SK-N-MC (cell line): ENCODE measurements around the gene CPNE5.
"Not testable (repeated sequence)": the region's sequence is repeated elsewhere in the genome, so short reads cannot be mapped to it uniquely, and the experiment has no call there.

Experiments
- DNase-seq: peaks from one replicate; pipeline ENCODE4 v3.0.0-alpha.2; 2011; ENCODE audit warnings: low read depth, low spot score
- H3K27ac ChIP-seq: fragments of 200-600 bp; sonication (generic); 2 replicates; pipeline ENCODE4 v1.5.1; 2016; ENCODE audit warnings: mixed run types
- H3K36me3 ChIP-seq: fragments of 200-600 bp; sonication (generic); 2 replicates; pipeline ENCODE4 v1.6.1; 2017; ENCODE audit warnings: antibody characterized with exemption, low read length, mixed read lengths; ENCODE audit not compliant: insufficient read depth
- H3K4me3 ChIP-seq: fragments of 200-600 bp; sonication (generic); 2 replicates; pipeline ENCODE4 v1.5.1; 2016
- H3K9ac ChIP-seq: fragments of 200-600 bp; sonication (generic); 2 replicates; pipeline ENCODE4 v1.8.0; 2017; ENCODE audit warnings: mixed run types, mixed read lengths; ENCODE audit not compliant: insufficient read length
- H3K9me3 ChIP-seq: fragments of 200-600 bp; sonication (generic); 2 replicates; pipeline ENCODE4 v1.6.1; 2017; ENCODE audit warnings: low read depth, mild to moderate bottlenecking, antibody characterized with exemption, low read length, moderate library complexity, mixed read lengths
- EZH2 ChIP-seq: fragments of 200-600 bp; sonication (generic); IDR thresholded peaks from one replicate; pipeline ENCODE4 v1.6.1; 2017; ENCODE audit warnings: antibody characterized with exemption
- FOXP2 ChIP-seq: optimal IDR thresholded peaks from 2 replicates; pipeline ENCODE3; 2011; ENCODE audit warnings: mild to moderate bottlenecking, moderate library complexity; ENCODE audit not compliant: insufficient read depth; ENCODE audit errors: extremely low read length, control extremely low read depth
- POLR2AphosphoS5 ChIP-seq: IDR thresholded peaks from 2 replicates; pipeline ENCODE4 v1.6.1; 2012; ENCODE audit warnings: mild to moderate bottlenecking, low read depth, low read length, borderline replicate concordance

Gene CPNE5

DNA sequence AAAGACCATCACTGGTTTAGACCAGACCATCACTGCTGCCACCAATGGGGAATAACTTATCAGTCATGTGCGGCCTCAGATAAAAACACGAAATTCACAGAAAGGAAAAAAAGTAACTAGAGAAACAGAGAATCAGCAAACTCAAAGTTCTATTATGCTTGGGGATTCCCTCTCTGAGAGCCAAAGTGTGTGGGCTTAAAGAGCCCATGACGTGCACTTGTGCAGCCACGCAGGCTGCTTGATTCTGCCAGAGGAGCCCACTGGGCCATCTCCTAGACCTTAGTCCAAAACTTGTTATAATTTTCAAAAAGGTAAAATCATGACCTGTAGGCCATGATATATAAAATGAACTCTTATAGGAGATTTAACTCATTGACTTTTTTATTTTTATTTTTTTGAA lies 126.4 kb downstream of the CPNE5 start:
- Histone ChIP-seq H3K9me3 (no peaks in the 10 kb centered on the region), H3K9ac (no peak overlapping the region), H3K4me3 (no peak overlapping the region), H3K27ac (no peak overlapping the region), H3K36me3 (no peaks in the 10 kb centered on the region)
- no peak for DNase-seq
- TF ChIP-seq EZH2 (no peak), POLR2AphosphoS5 (no peak), FOXP2 (no peak)

DNA sequence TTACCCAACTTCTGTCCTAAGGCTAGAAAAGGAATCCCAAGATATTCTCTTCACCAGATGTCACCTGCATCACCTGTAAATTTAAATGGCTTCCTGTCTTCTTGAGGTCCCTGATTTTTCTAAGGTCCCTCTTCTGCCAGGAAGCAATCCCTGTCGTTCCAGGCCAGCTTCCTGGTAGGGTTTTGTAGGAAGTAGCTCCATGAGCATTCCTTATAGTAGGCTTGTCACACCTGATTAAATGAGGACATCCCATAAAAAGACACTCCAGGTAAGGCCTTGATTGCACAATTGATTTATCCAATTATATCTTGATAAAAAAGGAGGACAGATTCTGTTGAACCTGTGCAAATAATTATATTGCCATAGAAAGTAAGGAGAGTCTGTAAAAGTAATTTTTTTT lies 132.9 kb downstream of the CPNE5 start:
- H3K9me3 ChIP-seq = no peaks in the 10 kb centered on the region
- no peak overlapping the region for H3K27ac ChIP-seq
- H3K9ac ChIP-seq = no peak overlapping the region
- TF ChIP-seq EZH2 (no peak), POLR2AphosphoS5 (no peak), FOXP2 (no peak)
- no peak for DNase-seq
- no peak overlapping the region for H3K4me3 ChIP-seq
- no peaks in the 10 kb centered on the region for H3K36me3 ChIP-seq

DNA sequence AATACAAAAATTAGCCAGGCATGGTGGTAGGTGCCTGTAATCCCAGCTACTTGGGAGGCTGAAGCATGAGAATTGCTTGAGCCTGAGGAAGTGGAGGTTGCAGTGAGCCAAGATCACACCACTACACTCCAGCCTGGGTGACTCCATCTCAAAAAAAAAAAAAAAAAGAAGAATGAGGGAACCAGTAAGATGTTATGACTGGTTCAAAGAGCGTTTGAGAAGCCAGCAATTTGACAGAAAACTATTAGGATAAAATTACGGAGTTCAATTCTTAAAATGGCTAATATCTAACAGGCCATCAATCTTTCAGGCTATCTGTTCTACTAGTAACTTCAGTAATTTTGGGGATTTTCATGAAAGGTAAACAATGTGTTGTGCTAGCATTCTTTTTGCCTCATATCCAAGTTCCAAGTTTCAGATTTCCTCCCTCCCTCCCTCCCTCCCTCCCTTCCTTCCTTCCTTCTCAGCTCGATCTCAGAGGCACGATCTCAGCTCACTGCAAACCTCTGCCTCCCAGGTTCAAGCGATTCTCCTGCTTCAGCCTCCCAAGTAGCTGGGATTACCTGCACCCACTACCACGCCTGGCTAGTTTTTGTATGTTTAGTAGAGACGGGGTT lies 134.2 kb downstream of the CPNE5 start:
- H3K36me3 ChIP-seq, H3K27ac ChIP-seq, DNase-seq, H3K9ac ChIP-seq, H3K9me3 ChIP-seq, H3K4me3 ChIP-seq: not testable (repeated sequence)

DNA sequence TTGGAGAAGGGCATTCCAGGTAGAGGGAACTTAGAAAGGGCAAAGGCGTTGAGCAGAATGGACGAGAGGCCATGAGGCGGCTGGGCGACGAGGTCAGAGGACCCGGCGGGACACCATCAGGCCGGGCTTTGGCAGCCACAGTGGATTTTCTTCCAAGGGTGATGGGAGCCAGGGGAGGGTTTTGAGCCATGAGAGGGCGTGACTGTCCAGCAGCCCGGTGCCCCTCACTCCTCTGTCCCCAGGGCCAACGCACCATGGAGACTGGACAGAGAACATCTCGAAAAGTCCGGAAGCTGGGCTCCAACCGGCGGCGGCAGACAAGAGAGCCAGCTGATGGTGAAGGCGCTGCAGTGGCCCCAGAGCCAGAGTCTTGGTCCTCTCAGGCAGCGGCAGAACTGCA lies 135.3 kb downstream of the CPNE5 start:
- H3K9me3 ChIP-seq = no peaks in the 10 kb centered on the region
- no peak overlapping the region for H3K27ac ChIP-seq
- H3K4me3 ChIP-seq = no peak overlapping the region
- DNase-seq = no peak
- TF ChIP-seq EZH2 (no peak), FOXP2 (no peak), POLR2AphosphoS5 (no peak)
- H3K9ac ChIP-seq = no peak overlapping the region
- no peaks in the 10 kb centered on the region for H3K36me3 ChIP-seq

DNA sequence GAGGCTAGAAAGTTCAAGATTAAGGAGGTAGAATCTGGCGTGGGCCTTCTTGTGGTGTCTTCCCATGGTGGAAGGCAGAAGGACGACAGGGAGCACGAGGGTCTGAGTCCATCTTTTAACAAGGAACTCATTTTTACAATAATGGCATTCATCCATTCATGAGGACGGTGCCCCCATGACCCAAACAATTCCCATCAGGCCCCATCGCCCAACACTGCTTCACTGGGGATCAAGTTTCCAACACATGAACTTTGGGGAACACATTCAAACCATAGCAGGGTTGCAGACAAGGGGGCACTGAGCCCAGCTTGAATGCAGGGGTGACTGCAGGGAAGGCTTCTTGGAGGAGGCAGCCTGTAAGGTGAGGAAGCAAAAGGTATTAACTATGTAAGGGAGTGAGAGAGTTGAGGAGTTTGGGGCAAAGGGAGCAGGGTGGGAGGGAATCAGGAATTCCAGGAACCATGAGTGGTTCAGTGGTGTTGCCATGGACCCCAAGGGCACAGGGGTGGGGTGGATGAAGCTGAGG lies 136.1 kb downstream of the CPNE5 start:
- Histone ChIP-seq H3K4me3 (no peak overlapping the region), H3K27ac (no peak overlapping the region), H3K9me3 (no peaks in the 10 kb centered on the region), H3K36me3 (no peaks in the 10 kb centered on the region), H3K9ac (no peak overlapping the region)
- no peak for TF ChIP-seq POLR2AphosphoS5
- TF ChIP-seq EZH2 = no peak
- TF ChIP-seq FOXP2 = no peak
- DNase-seq = no peak

DNA sequence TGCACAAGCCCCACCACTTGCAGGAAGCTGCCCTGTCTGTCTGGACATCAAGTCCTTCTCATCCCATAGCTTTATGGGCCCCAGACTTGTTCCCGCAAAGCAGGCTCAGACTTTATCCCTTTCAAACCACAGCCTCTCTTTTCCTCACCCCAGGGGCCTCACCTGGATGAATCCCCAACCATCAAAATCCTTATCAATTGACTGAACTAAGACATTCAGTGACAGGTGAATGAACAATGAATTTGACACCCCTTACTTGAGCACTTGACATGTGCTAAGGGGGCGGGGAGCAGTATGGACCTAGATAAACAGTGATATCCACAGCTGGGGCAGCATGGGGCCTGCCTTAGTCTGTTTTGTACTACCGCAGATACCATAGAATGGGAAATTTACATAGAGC lies 136.6 kb downstream of the CPNE5 start:
- DNase-seq = no peak
- H3K4me3 ChIP-seq = no peak overlapping the region
- no peaks in the 10 kb centered on the region for H3K9me3 ChIP-seq
- no peak overlapping the region for H3K9ac ChIP-seq
- H3K27ac ChIP-seq = no peak overlapping the region
- TF ChIP-seq FOXP2 = no peak
- no peak for TF ChIP-seq POLR2AphosphoS5
- TF ChIP-seq EZH2 = no peak
- H3K36me3 ChIP-seq = no peaks in the 10 kb centered on the region

DNA sequence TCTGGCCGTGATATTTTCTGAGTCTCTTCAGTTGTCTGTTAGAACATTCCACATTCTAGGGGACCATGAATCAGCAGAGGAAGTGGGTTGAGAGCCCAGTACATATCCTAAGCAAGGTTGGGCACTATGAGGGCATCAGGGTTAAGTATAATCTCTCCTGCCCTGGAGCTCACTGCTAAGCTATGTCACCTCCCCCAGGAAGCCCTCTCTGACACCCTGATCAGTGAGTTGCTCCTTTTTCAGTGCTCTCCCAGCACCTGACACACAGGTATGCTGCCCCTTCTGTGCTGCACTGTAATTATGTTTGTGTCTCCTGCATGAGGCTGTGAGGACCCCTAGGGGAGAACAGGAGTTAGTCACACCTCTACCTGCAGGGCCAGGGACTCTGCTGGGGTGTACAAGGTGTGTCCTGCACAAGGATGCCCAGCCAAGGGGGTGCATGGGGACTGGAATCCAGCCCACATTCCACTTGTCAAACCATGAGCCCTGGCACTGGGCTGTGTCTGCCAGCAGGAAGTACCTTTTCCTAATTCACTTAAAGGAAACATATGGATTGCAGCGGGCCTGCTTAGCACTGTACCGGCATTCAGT lies 137.7 kb downstream of the CPNE5 start:
- Histone ChIP-seq H3K9ac (no peak overlapping the region), H3K36me3 (no peaks in the 10 kb centered on the region), H3K4me3 (no peak overlapping the region), H3K9me3 (no peaks in the 10 kb centered on the region), H3K27ac (no peak overlapping the region)
- DNase-seq = no peak
- TF ChIP-seq EZH2 (no peak), FOXP2 (no peak), POLR2AphosphoS5 (no peak)

DNA sequence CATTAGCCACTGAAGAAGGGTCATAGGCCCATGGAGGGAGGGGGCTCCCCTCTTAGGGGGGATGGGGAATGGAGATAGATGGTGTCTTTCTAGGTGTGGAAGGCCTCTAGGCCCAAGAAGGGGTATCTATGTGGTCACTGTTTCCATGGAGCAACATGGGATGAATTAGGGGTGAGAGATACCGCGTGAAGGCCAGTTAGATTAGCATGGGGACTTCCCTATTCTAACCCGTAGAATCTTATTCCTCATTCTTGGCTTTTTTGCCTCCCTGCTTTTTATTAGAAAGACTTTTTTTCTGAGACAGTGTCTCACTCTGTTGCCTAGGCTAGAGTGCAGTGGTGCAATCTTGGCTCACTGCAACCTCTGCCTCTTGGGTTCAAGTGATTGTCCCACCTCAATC lies 138.4 kb downstream of the CPNE5 start:
- no peak for DNase-seq
- TF ChIP-seq EZH2 (no peak), FOXP2 (no peak), POLR2AphosphoS5 (no peak)
- Histone ChIP-seq H3K27ac (no peak overlapping the region), H3K9me3 (no peaks in the 10 kb centered on the region), H3K9ac (no peak overlapping the region), H3K36me3 (no peaks in the 10 kb centered on the region), H3K4me3 (no peak overlapping the region)

DNA sequence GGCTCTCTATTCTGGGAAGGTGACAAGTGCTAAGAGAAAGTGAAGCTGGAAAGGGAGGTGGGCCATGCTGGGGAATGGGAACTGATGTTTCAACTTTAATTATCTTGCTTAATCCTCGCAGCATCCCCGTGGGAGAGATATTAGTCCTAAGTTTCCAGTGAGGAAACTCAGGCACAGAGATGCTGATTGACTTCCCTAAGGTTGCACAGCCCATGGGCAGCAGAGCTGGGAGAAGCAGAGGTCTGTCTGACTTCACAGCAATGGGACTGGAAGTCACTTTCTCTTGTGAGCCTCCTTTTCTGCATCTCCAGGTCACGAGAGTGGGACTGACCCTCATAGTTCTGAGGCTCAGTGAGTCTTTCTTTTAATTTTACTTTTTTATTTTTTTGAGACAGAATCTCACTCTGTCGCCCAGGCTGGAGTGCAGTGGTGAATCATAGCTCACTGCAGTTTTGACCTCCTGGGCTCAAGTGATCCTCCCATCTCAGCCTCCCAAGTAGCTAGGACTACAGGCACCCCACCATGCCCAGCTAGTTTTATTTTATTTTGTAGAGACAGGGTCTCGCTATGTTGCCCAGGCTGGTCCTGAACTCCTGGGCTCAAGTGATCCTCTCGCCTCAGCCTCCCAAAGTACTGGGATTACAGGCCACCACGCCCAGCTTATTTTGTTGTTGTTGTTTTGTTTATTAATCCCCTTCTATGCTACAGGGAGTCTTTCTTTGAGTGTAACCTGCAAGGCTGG lies 139.0 kb downstream of the CPNE5 start:
- no peak overlapping the region for H3K27ac ChIP-seq
- TF ChIP-seq POLR2AphosphoS5 = no peak
- TF ChIP-seq EZH2 = no peak
- no peak for TF ChIP-seq FOXP2

DNA sequence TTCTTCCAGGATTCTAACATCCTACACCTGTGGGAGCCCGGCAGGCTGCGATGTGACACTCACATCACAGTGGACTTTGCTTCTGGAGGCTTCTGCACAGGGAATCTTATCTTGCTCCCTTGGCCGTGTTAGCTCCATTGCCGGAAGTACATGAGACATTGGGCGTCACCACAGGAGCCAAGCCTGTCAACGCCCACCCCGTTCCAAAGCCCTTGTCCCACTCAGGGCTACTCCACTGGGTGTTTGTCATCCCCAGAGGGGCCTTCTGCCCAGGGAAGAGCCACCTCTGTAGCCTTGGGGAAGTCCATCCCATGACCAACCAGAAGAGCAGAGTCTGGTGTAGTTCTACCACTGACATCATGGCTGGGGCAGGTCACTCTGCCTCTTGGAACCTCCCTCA lies 139.9 kb downstream of the CPNE5 start:
- H3K4me3 ChIP-seq = no peak overlapping the region

More for the DNA sequence above, 139.0 kb downstream of the CPNE5 start:
- Histone ChIP-seq H3K4me3 (no peak overlapping the region), H3K9me3 (no peaks in the 10 kb centered on the region), H3K36me3 (no peaks in the 10 kb centered on the region), H3K9ac (no peak overlapping the region)
- DNase-seq = no peak

More for the DNA sequence above, 139.9 kb downstream of the CPNE5 start:
- DNase-seq = no peak
- H3K36me3 ChIP-seq = no peaks in the 10 kb centered on the region
- H3K9ac ChIP-seq = no peak overlapping the region
- H3K9me3 ChIP-seq = no peaks in the 10 kb centered on the region
- H3K27ac ChIP-seq = no peak overlapping the region
- TF ChIP-seq FOXP2 (no peak), EZH2 (no peak), POLR2AphosphoS5 (no peak)
